HepG2 (cell line): Measurements from ENCODE around the gene CDKN3. TPM values are rescaled to one million over a fixed set of nuclear protein-coding genes. Genes with fewer than 3 reads are reported as not detected.

Experiments used
- AKAP8 ChIP-seq: sonication (generic); formaldehyde crosslinking; IDR thresholded peaks from 2 replicates; pipeline ENCODE4 v1.5.1; 2020; ENCODE audit warnings: mild to moderate bottlenecking, missing genetic modification reagents
- ARNT ChIP-seq: fragments of 450-650 bp; IDR thresholded peaks from 2 replicates; pipeline ENCODE4 v1.6.1; 2017
- CCDC6 ChIP-seq: sonication (generic); formaldehyde crosslinking; IDR thresholded peaks from 2 replicates; pipeline ENCODE4 v1.8.1; 2022; ENCODE audit warnings: mild to moderate bottlenecking, missing genetic modification reagents, moderate library complexity
- HHEX ChIP-seq: IDR thresholded peaks from 2 replicates; pipeline ENCODE4 v1.6.1; 2016; ENCODE audit warnings: control low read depth
- KDM2A ChIP-seq: sonication (generic); formaldehyde crosslinking; IDR thresholded peaks from 2 replicates; pipeline ENCODE4 v1.4.0; 2020; ENCODE audit warnings: low read depth, missing genetic modification reagents, borderline replicate concordance
- PHF20 ChIP-seq: sonication (generic); formaldehyde crosslinking; IDR thresholded peaks from 2 replicates; pipeline ENCODE4 v1.5.0; 2020; ENCODE audit warnings: mild to moderate bottlenecking, missing genetic modification reagents
- POGZ ChIP-seq: sonication (generic); formaldehyde crosslinking; IDR thresholded peaks from 2 replicates; pipeline ENCODE4 v1.4.0; 2020; ENCODE audit warnings: mild to moderate bottlenecking, missing genetic modification reagents
- SKI ChIP-seq: fragments of 450-650 bp; IDR thresholded peaks from one replicate; pipeline ENCODE4 v1.6.1; 2018; ENCODE audit warnings: mild to moderate bottlenecking; ENCODE audit not compliant: partially characterized antibody
- TBL1XR1 ChIP-seq: fragments of 150-350 bp; IDR thresholded peaks from 2 replicates; pipeline ENCODE4 v1.6.1; 2014; ENCODE audit warnings: borderline replicate concordance, low read length; ENCODE audit not compliant: partially characterized antibody
- YEATS4 ChIP-seq: sonication (generic); formaldehyde crosslinking; IDR thresholded peaks from 2 replicates; pipeline ENCODE4 v1.4.0; 2020; ENCODE audit warnings: missing genetic modification reagents, borderline replicate concordance
- ZFP90 ChIP-seq: sonication (generic); formaldehyde crosslinking; IDR thresholded peaks from 2 replicates; pipeline ENCODE4 v1.8.0; 2022; ENCODE audit warnings: missing genetic modification reagents, mild to moderate bottlenecking, inconsistent platforms, borderline replicate concordance
- ZNF207 ChIP-seq: fragments of 450-650 bp; IDR thresholded peaks from 2 replicates; pipeline ENCODE4 v1.6.1; 2016; ENCODE audit warnings: antibody characterized with exemption, borderline replicate concordance
- ZNF253 ChIP-seq: sonication (generic); formaldehyde crosslinking; IDR thresholded peaks from 2 replicates; pipeline ENCODE4 v1.8.0; 2022; ENCODE audit warnings: mild to moderate bottlenecking, missing genetic modification reagents, borderline replicate concordance
- ZNF660 ChIP-seq: sonication (generic); formaldehyde crosslinking; IDR thresholded peaks from 2 replicates; pipeline ENCODE4 v1.5.1; 2020; ENCODE audit warnings: mild to moderate bottlenecking, low read depth, missing genetic modification reagents, borderline replicate concordance
- ZNF773 ChIP-seq: sonication (generic); formaldehyde crosslinking; IDR thresholded peaks from 2 replicates; pipeline ENCODE4 v1.4.0; 2020; ENCODE audit warnings: missing genetic modification reagents, borderline replicate concordance
- ZSCAN21 ChIP-seq: sonication (generic); formaldehyde crosslinking; IDR thresholded peaks from 2 replicates; pipeline ENCODE4 v1.8.0; 2022; ENCODE audit warnings: mild to moderate bottlenecking, missing genetic modification reagents, moderate library complexity, borderline replicate concordance
- polyA plus RNA-seq, 8 experiments: library from polyadenylated mRNA; depleted of rRNA in 3 of 8; stranded (reverse) in 7 of 8; unstranded in 1 of 8; fragments of >200 nt; fragmentation: Illumina TruSeq in 4 of 8; extraction: Trizol in 4 of 8; gene quantifications; 2 replicates each; pipeline versions ENCODE4 v1.2.1 to v1.2.3, GENCODE V29; 2011 to 2016; ENCODE audit warnings: low read depth in 4 of 8, missing spikeins in 1 of 8, mixed read lengths in 1 of 8; ENCODE audit not compliant: insufficient read depth in 1 of 8
- total RNA-seq, 5 experiments: library from RNA; depleted of rRNA; stranded (reverse); fragments of >200 nt; fragmentation: Illumina TruSeq; extraction: Trizol; gene quantifications; 2 replicates each; pipeline ENCODE4 v1.2.3, GENCODE V29; 2016; ENCODE audit warnings: low read depth in 1 of 5
- TF ChIP-seq, protein P1 (sequence below): IDR thresholded peaks from 2 replicates; pipeline ENCODE4 v1.6.1; 2016; ENCODE audit warnings: mild to moderate bottlenecking, missing biosample characterization, missing genetic modification reagents
- TF ChIP-seq, protein P2 (sequence below): sonication (generic); formaldehyde crosslinking; IDR thresholded peaks from 2 replicates; pipeline ENCODE4 v1.4.0; 2020; ENCODE audit warnings: mild to moderate bottlenecking, missing genetic modification reagents
- TF ChIP-seq, protein P3 (sequence below): sonication (generic); formaldehyde crosslinking; IDR thresholded peaks from 2 replicates; pipeline ENCODE4 v1.4.0; 2020; ENCODE audit warnings: missing genetic modification reagents
- TF ChIP-seq, protein P4 (sequence below): sonication (generic); formaldehyde crosslinking; IDR thresholded peaks from 2 replicates; pipeline ENCODE4 v1.4.0; 2020; ENCODE audit warnings: missing genetic modification reagents, mild to moderate bottlenecking, borderline replicate concordance

Gene CDKN3
- total and polyA plus RNA-seq, 2 of the 13 experiments (the other 11 are each of a cell fraction or from before 2014, with no cell fraction given): 63.0 to 88.9 TPM

DNA sequence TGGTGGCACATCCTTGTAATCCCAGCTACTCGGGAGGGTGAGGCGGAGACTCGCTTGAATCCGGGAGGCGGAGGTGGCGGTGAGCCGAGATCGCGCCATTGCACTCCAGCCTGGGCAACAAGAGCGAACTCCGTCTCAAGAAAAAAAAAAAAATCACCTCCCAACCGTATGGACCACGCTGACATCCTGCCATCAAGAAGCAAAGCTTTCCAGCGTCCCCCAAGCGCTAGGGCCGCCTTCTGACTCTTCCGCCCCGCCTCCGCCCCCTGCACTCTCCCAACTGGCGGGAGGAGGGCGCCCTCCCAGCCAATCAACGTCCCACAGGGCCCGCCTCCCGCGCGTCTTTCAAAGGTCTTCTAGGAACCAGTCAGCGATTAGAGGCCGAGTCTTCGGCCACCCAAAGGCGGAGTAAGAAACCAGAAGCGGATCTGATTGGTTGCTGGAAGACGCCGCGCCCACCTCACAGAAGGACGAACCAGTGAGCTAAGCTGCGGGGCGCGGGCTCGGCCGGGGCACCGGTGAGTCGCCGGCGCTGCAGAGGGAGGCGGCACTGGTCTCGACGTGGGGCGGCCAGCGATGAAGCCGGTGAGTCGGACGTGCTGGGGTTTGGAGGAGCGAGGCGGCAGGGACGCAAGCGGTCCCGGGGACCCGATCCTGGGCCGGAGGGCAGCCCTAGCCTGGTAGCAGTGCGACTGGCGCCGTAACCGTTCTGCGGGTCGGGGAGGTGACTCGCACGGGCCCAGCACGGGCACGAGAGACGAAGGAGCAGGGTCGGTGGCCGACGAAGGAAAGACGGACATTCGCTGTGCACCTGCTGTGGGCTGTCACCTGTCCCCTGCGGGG is at the start of gene CDKN3 (continued):
- peak; percentile 96 for TF ChIP-seq POGZ (CRISPR knock-in tag)
- TF ChIP-seq, protein P1, sequence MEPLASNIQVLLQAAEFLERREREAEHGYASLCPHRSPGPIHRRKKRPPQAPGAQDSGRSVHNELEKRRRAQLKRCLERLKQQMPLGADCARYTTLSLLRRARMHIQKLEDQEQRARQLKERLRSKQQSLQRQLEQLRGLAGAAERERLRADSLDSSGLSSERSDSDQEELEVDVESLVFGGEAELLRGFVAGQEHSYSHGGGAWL (CRISPR knock-in tag): no peak
- TF ChIP-seq ZNF773 (CRISPR knock-in tag): 0 out of 2 replicates have a peak, but pooled peaks have one; percentile 74
- TF ChIP-seq KDM2A (CRISPR knock-in tag): peak; percentile 72
- TF ChIP-seq ZNF207: no peak
- no peak for TF ChIP-seq HHEX (CRISPR knock-in tag)
- no peak for TF ChIP-seq SKI
- peak; percentile 94 for TF ChIP-seq ZSCAN21 (CRISPR knock-in tag)
- TF ChIP-seq, protein P2, sequence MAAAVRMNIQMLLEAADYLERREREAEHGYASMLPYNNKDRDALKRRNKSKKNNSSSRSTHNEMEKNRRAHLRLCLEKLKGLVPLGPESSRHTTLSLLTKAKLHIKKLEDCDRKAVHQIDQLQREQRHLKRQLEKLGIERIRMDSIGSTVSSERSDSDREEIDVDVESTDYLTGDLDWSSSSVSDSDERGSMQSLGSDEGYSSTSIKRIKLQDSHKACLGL (CRISPR knock-in tag): peak; percentile 92
- peak; percentile 82; the same call in 1 of the 2 replicates for TF ChIP-seq YEATS4 (CRISPR knock-in tag)
- TF ChIP-seq PHF20: no peak
- TF ChIP-seq ZNF253 (CRISPR knock-in tag): no peak
- peak; percentile 93; the same call in 1 of the 2 replicates for TF ChIP-seq ZFP90 (CRISPR knock-in tag)
- peak; percentile 34 for TF ChIP-seq TBL1XR1
- TF ChIP-seq, protein P3, sequence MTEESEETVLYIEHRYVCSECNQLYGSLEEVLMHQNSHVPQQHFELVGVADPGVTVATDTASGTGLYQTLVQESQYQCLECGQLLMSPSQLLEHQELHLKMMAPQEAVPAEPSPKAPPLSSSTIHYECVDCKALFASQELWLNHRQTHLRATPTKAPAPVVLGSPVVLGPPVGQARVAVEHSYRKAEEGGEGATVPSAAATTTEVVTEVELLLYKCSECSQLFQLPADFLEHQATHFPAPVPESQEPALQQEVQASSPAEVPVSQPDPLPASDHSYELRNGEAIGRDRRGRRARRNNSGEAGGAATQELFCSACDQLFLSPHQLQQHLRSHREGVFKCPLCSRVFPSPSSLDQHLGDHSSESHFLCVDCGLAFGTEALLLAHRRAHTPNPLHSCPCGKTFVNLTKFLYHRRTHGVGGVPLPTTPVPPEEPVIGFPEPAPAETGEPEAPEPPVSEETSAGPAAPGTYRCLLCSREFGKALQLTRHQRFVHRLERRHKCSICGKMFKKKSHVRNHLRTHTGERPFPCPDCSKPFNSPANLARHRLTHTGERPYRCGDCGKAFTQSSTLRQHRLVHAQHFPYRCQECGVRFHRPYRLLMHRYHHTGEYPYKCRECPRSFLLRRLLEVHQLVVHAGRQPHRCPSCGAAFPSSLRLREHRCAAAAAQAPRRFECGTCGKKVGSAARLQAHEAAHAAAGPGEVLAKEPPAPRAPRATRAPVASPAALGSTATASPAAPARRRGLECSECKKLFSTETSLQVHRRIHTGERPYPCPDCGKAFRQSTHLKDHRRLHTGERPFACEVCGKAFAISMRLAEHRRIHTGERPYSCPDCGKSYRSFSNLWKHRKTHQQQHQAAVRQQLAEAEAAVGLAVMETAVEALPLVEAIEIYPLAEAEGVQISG (CRISPR knock-in tag): peak; percentile 67
- peak; percentile 84; the same call in 1 of the 2 replicates for TF ChIP-seq CCDC6 (CRISPR knock-in tag)
- TF ChIP-seq, protein P4, sequence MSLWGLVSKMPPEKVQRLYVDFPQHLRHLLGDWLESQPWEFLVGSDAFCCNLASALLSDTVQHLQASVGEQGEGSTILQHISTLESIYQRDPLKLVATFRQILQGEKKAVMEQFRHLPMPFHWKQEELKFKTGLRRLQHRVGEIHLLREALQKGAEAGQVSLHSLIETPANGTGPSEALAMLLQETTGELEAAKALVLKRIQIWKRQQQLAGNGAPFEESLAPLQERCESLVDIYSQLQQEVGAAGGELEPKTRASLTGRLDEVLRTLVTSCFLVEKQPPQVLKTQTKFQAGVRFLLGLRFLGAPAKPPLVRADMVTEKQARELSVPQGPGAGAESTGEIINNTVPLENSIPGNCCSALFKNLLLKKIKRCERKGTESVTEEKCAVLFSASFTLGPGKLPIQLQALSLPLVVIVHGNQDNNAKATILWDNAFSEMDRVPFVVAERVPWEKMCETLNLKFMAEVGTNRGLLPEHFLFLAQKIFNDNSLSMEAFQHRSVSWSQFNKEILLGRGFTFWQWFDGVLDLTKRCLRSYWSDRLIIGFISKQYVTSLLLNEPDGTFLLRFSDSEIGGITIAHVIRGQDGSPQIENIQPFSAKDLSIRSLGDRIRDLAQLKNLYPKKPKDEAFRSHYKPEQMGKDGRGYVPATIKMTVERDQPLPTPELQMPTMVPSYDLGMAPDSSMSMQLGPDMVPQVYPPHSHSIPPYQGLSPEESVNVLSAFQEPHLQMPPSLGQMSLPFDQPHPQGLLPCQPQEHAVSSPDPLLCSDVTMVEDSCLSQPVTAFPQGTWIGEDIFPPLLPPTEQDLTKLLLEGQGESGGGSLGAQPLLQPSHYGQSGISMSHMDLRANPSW: no peak
- TF ChIP-seq ARNT: no peak
- no peak for TF ChIP-seq AKAP8 (CRISPR knock-in tag)
- no peak for TF ChIP-seq ZNF660 (CRISPR knock-in tag)
